Measurements from ENCODE around the gene C2CD4B.

C2CD4B gene

GRCh38 chr15:62153228-62153627 is 11.9 kb downstream of the C2CD4B start:
- H3K4me3 ChIP-seq (ENCODE audit: low read depth, low read length): no peak overlapping the region
- TF ChIP-seq, protein P1, sequence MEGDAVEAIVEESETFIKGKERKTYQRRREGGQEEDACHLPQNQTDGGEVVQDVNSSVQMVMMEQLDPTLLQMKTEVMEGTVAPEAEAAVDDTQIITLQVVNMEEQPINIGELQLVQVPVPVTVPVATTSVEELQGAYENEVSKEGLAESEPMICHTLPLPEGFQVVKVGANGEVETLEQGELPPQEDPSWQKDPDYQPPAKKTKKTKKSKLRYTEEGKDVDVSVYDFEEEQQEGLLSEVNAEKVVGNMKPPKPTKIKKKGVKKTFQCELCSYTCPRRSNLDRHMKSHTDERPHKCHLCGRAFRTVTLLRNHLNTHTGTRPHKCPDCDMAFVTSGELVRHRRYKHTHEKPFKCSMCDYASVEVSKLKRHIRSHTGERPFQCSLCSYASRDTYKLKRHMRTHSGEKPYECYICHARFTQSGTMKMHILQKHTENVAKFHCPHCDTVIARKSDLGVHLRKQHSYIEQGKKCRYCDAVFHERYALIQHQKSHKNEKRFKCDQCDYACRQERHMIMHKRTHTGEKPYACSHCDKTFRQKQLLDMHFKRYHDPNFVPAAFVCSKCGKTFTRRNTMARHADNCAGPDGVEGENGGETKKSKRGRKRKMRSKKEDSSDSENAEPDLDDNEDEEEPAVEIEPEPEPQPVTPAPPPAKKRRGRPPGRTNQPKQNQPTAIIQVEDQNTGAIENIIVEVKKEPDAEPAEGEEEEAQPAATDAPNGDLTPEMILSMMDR (IDR thresholded peaks at IDR 0.05; ENCODE audit: insufficient read depth, low read depth, low read length, missing control alignments): no peak
- peak; percentile 32 for DNase-seq (ENCODE audit: low read depth)

GRCh38 chr15:62150445-62150844 is 14.6 kb downstream of the C2CD4B start:
- TF ChIP-seq, protein P1 (IDR thresholded peaks at IDR 0.05; ENCODE audit: insufficient read depth, low read depth, low read length, missing control alignments): no peak
- no peak for DNase-seq (ENCODE audit: low read depth)
- no peak overlapping the region for H3K4me3 ChIP-seq (ENCODE audit: low read depth, low read length)

DNA sequence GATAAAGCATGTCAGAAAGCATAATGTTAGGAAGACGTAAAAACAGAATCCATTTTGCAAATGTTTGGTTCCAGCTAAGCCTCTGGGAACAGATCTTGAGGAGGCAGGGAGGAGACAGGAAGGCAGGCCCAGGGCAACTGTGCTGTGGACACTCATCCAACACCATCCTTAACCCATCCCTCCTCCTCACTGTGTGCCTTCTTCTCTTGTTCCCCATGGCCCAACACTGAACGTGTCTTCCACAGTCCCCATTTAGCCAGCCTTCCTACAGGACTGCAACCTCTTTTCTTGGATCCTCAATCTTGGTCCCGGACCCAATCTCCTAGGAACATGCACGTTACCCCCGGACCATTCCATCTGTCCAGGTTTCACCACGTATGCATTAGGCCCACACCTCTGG is 15.4 kb downstream of the C2CD4B start:
- no peak overlapping the region for H3K4me3 ChIP-seq (ENCODE audit: low read depth, low read length)
- TF ChIP-seq, protein P1 (IDR thresholded peaks at IDR 0.05; ENCODE audit: insufficient read depth, low read depth, low read length, missing control alignments): no peak
- DNase-seq (ENCODE audit: low read depth): no peak

- H3K4me3 ChIP-seq (ENCODE audit: low read depth, low read length): no peak overlapping the region
- TF ChIP-seq, protein P1 (IDR thresholded peaks at IDR 0.05; ENCODE audit: insufficient read depth, low read depth, low read length, missing control alignments): no peak
- DNase-seq (ENCODE audit: low read depth): no peak
Observed at GRCh38 chr15:62147551-62147950, 17.5 kb downstream of the C2CD4B start.

GRCh38 chr15:62147149-62147548 is 17.9 kb downstream of the C2CD4B start:
- H3K4me3 ChIP-seq (ENCODE audit: low read depth, low read length): no peak overlapping the region
- TF ChIP-seq, protein P1 (IDR thresholded peaks at IDR 0.05; ENCODE audit: insufficient read depth, low read depth, low read length, missing control alignments): no peak
- no peak for DNase-seq (ENCODE audit: low read depth)

GRCh38 chr15:62145015-62145735 is 19.9 kb downstream of the C2CD4B start:
- DNase-seq (ENCODE audit: low read depth): no peak
- TF ChIP-seq, protein P1 (IDR thresholded peaks at IDR 0.05; ENCODE audit: insufficient read depth, low read depth, low read length, missing control alignments): no peak
- H3K4me3 ChIP-seq (ENCODE audit: low read depth, low read length): no peak overlapping the region

DNA sequence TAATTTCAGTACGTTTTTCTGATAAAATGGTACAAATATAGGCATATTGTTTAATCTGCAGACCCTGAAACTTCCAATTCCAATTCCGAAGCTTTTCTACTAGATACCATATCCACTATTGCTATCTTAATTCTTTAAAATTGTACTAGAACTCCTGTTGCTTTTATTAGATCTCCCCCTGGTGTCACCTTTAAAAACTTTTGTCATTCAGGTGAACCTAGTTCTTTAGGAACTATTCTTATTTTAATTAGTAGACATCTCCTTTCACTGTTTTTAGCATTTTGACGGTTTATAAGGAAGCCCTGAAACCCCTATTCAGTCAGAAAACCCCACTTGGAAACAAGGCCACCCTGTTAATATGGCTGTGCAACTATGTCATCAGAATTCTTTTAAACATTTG is 22.3 kb downstream of the C2CD4B start:
- TF ChIP-seq, protein P1 (IDR thresholded peaks at IDR 0.05; ENCODE audit: insufficient read depth, low read depth, low read length, missing control alignments): no peak
- no peak overlapping the region for H3K4me3 ChIP-seq (ENCODE audit: low read depth, low read length)
- DNase-seq (ENCODE audit: low read depth): no peak

Measured in GM12865 (cell line).